A549 (cell line): Measurements from ENCODE around the gene KDM4D. TPM values are rescaled to one million over a fixed set of nuclear protein-coding genes. Genes with fewer than 3 reads are reported as not detected.

ENCODE experiments used
- ATAC-seq, 2 experiments: fragments of 200-7000 bp in 1 of 2; fragments of >200 bp in 1 of 2; cut with Nextera tagmentation in 1 of 2; cut with Tn5 transposase in 1 of 2; 3 replicates each; pipeline versions ENCODE4 v1.8.0 to v1.9.1; 2018 to 2020; ENCODE audit warnings: mild to moderate bottlenecking in 1 of 2, moderate library complexity in 1 of 2
- CTCF ChIA-PET: fragments of 300-600 bp; sonication (Branson Sonifier 250); formaldehyde crosslinking; extraction: SDS; loops from one replicate; lab custom pipeline; 2021; ENCODE audit warnings: antibody characterized with exemption, inconsistent platforms; lab: Yijun Ruan, JAX
- POLR2A ChIA-PET: fragments of 350-600 bp; formaldehyde crosslinking; extraction: SDS; loops from one replicate; lab custom pipeline; 2021; ENCODE audit warnings: antibody characterized with exemption, inconsistent platforms; lab: Yijun Ruan, JAX
- DNase-seq, 2 experiments: peaks; one replicate each; pipeline versions ENCODE4 v3.0.0 to v3.0.0-alpha.2; 2011 to 2016; ENCODE audit warnings: low read depth in 1 of 2, low spot score in 1 of 2
- FAIRE-seq: peaks from 2 replicates; lab custom pipeline; 2011; peaks lifted over from hg19 to GRCh38; lab: Jason Lieb, UNC
- H3K27ac ChIP-seq, 2 experiments: fragments of >200 bp; sonication (Bioruptor Twin); formaldehyde crosslinking; 3 replicates each; pipeline ENCODE4 v1.5.1; 2016 to 2017
- H3K4me1 ChIP-seq: fragments of >200 bp; sonication (Bioruptor Twin); formaldehyde crosslinking; 3 replicates; pipeline ENCODE4 v1.6.1; 2016
- H3K4me2 ChIP-seq: fragments of >200 bp; sonication (Bioruptor Twin); formaldehyde crosslinking; 3 replicates; pipeline ENCODE4 v1.6.1; 2016
- H3K4me3 ChIP-seq: fragments of >200 bp; sonication (Bioruptor Twin); formaldehyde crosslinking; 3 replicates; pipeline ENCODE4 v1.5.1; 2016
- H3K9me3 ChIP-seq: fragments of >200 bp; sonication (Bioruptor Twin); formaldehyde crosslinking; 3 replicates; pipeline ENCODE4 v1.6.1; 2016
- BCL3 ChIP-seq: fragments of >200 bp; sonication (Bioruptor Twin); formaldehyde crosslinking; IDR thresholded peaks from 3 replicates; pipeline ENCODE4 v1.6.1; 2016
- CTCF ChIP-seq: fragments of >200 bp; sonication (Bioruptor Twin); formaldehyde crosslinking; IDR thresholded peaks from 3 replicates; pipeline ENCODE4 v1.5.1; 2016
- EHF ChIP-seq: fragments of 250-450 bp; sonication (Bioruptor Pico); IDR thresholded peaks from 2 replicates; pipeline ENCODE4 v1.5.0; 2020; ENCODE audit warnings: mild to moderate bottlenecking
- GATA3 ChIP-seq: IDR thresholded peaks from 2 replicates; pipeline ENCODE4 v1.6.1; 2012; ENCODE audit warnings: borderline replicate concordance
- HES2 ChIP-seq: fragments of >200 bp; sonication (Bioruptor Twin); formaldehyde crosslinking; IDR thresholded peaks from 2 replicates; pipeline ENCODE4 v1.6.1; 2016
- HEYL ChIP-seq: fragments of 250-450 bp; sonication (Bioruptor Pico); IDR thresholded peaks from 2 replicates; pipeline ENCODE4 v1.8.0; 2021; ENCODE audit warnings: mild to moderate bottlenecking, moderate library complexity
- HMGXB4 ChIP-seq: fragments of 250-450 bp; sonication (Bioruptor Pico); IDR thresholded peaks from 2 replicates; pipeline ENCODE4 v1.5.0; 2021; ENCODE audit warnings: mild to moderate bottlenecking, moderate library complexity, borderline replicate concordance
- HOXB13 ChIP-seq: fragments of 250-450 bp; sonication (Bioruptor Pico); IDR thresholded peaks from 2 replicates; pipeline ENCODE4 v1.5.0; 2020; ENCODE audit warnings: low read depth, mild to moderate bottlenecking, moderate library complexity
- KDM5A ChIP-seq: fragments of 200-600 bp; sonication (generic); IDR thresholded peaks from 2 replicates; pipeline ENCODE4 v1.6.1; 2016; ENCODE audit warnings: antibody characterized with exemption, mild to moderate bottlenecking
- MAX ChIP-seq: IDR thresholded peaks from 2 replicates; pipeline ENCODE4 v1.6.1; 2012
- NFE2L2 ChIP-seq: fragments of 150-350 bp; conservative IDR thresholded peaks from 2 replicates; pipeline ENCODE4 v1.6.1; 2014; ENCODE audit warnings: low read length
- PBX3 ChIP-seq: IDR thresholded peaks from 2 replicates; pipeline ENCODE4 v1.6.1; 2012
- POLR2AphosphoS2 ChIP-seq: conservative IDR thresholded peaks from 2 replicates; pipeline ENCODE4 v1.6.1; 2012; ENCODE audit warnings: low read length, improper control_type of control experiment, inconsistent platforms
- RAD21 ChIP-seq, 2 experiments: fragments of >200 bp in 1 of 2; sonication (Bioruptor Twin) in 1 of 2; formaldehyde crosslinking in 1 of 2; IDR thresholded peaks in 1 of 2; conservative IDR thresholded peaks in 1 of 2; 2 replicates in 1 of 2; 3 replicates in 1 of 2; pipeline ENCODE4 v1.6.1; 2012 to 2018; ENCODE audit warnings: inconsistent platforms in 1 of 2
- RARB ChIP-seq: fragments of 250-450 bp; sonication (Bioruptor Pico); IDR thresholded peaks from 2 replicates; pipeline ENCODE4 v1.8.0; 2021; ENCODE audit warnings: mild to moderate bottlenecking, moderate library complexity
- REST ChIP-seq: fragments of 200-600 bp; sonication (generic); IDR thresholded peaks from 2 replicates; pipeline ENCODE4 v1.6.1; 2016; ENCODE audit warnings: antibody characterized with exemption, mild to moderate bottlenecking, moderate library complexity
- RFX5 ChIP-seq: fragments of 450-650 bp; IDR thresholded peaks from 2 replicates; pipeline ENCODE4 v1.7.1; 2014; ENCODE audit warnings: antibody characterized with exemption, mild to moderate bottlenecking, moderate library complexity
- SMC3 ChIP-seq: fragments of >200 bp; sonication (Bioruptor Twin); formaldehyde crosslinking; IDR thresholded peaks from 3 replicates; pipeline ENCODE4 v1.6.1; 2018; ENCODE audit warnings: inconsistent platforms
- SREBF2 ChIP-seq: fragments of 450-650 bp; IDR thresholded peaks from 2 replicates; pipeline ENCODE4 v1.6.1; 2014; ENCODE audit warnings: mild to moderate bottlenecking, moderate library complexity
- ZC3H11A ChIP-seq: fragments of 450-650 bp; IDR thresholded peaks from 2 replicates; pipeline ENCODE4 v1.6.1; 2014; ENCODE audit warnings: antibody characterized with exemption, mild to moderate bottlenecking
- ZSCAN20 ChIP-seq: fragments of 250-450 bp; sonication (Bioruptor Pico); IDR thresholded peaks from 2 replicates; pipeline ENCODE4 v1.8.0; 2022; ENCODE audit warnings: mild to moderate bottlenecking, moderate library complexity
- whole genome bisulfite sequencing: methylation state at CpG from one replicate; pipeline ENCODE4 v1.1.6; 2017; ENCODE audit errors: missing lambda C conversion rate; 5-methylcytosine and 5-hydroxymethylcytosine counted together
- polyA plus RNA-seq, 4 experiments: library from polyadenylated mRNA; depleted of rRNA in 3 of 4; stranded (reverse); fragments of >200 nt; fragmentation: RNase III in 1 of 4; extraction: RNeasy Plus Mini Kit Qiagen cat#74134 plus additional on column Dnase treatment in 1 of 4; gene quantifications; 2 replicates in 3 of 4; 3 replicates in 1 of 4; pipeline ENCODE4 v1.2.3, GENCODE V29; 2011 to 2017

KDM4D gene
- polyA plus RNA-seq, 2 of the 4 experiments (the other 2 are of a cell fraction) = 0.58 to 1.1 TPM

GRCh38 chr11:94964934-94965333 lies 8.6 kb upstream of the KDM4D start:
- 82% methylated on average over 4 of the region's 4 CpGs for WGBS
- Histone ChIP-seq H3K4me3 (no peak overlapping the region), H3K4me1 (no peaks in the 10 kb centered on the region), H3K27ac (no peak overlapping the region), H3K4me2 (no peak overlapping the region), H3K9me3 (no peaks in the 10 kb centered on the region)
- FAIRE-seq (no peak), ATAC-seq (peak; percentile 71 to 77; a peak in 5 of 6 replicates), DNase-seq (no peak)
- CTCF ChIA-PET = interaction anchor here (1.0 to 1.8 kb wide), 2 partner anchors 341 to 803 kb away, joined by 3 to 5 read pairs; no protein-coding TSS in a partner anchor
- TF ChIP-seq PBX3 (no peak), GATA3 (no peak), KDM5A (no peak), NFE2L2 (no peak), POLR2AphosphoS2 (no peak), HMGXB4 (CRISPR knock-in tag) (no peak), HOXB13 (CRISPR knock-in tag) (no peak), HES2 (no peak), RARB (no peak), SREBF2 (no peak), HEYL (CRISPR knock-in tag) (no peak), ZSCAN20 (CRISPR knock-in tag) (no peak), RFX5 (no peak), BCL3 (no peak), REST (no peak), MAX (no peak), ZC3H11A (no peak)
- POLR2A ChIA-PET = no interaction called here

- ChIA-PET POLR2A (no interaction called here), CTCF (interaction anchor here (0.8 to 3.5 kb wide), 6 partner anchors 9 to 345 kb away, joined by 3 to 13 read pairs (median 4); no protein-coding TSS in a partner anchor)
- H3K9me3 ChIP-seq = no peaks in the 10 kb centered on the region
- ATAC-seq = no peak
- DNase-seq = peak in 1 of 2 experiments; percentile 13
- H3K4me3 ChIP-seq = no peak overlapping the region
- 96% methylated on average over 1 of the region's 1 CpG for WGBS
- H3K4me2 ChIP-seq = no peak overlapping the region
- no peak for FAIRE-seq
- peaks cover 6% of the 10 kb centered on the region; the same call in 2 of the 3 replicates for H3K4me1 ChIP-seq
- no peak overlapping the region for H3K27ac ChIP-seq
- TF ChIP-seq HMGXB4 (CRISPR knock-in tag) (no peak), RAD21 (conservative IDR thresholded peaks at IDR 0.05 in 1 of 2, IDR thresholded peaks at IDR 0.05 in 1 of 2) (peak; percentile 38 to 50; a peak in 4 of 5 replicates), SMC3 (peak; percentile 52; the same call in 2 of the 3 replicates), EHF (CRISPR knock-in tag) (no peak), CTCF (peak; percentile 49; the same call in 2 of the 3 replicates)
These were observed 5.1 kb upstream of the KDM4D start for GRCh38 chr11:94968334-94968958.
